HTERT RPE-1 (cell line): ENCODE data around the gene AKAP13.

Experiments
- in situ Hi-C: fragments of 300-500 bp; cut with MboI; formaldehyde crosslinking; loops from 4 replicates; pipeline ENCODE4 v1.14.3; 2020; ENCODE audit warnings: low sequenced_read_pairs

Gene AKAP13

DNA sequence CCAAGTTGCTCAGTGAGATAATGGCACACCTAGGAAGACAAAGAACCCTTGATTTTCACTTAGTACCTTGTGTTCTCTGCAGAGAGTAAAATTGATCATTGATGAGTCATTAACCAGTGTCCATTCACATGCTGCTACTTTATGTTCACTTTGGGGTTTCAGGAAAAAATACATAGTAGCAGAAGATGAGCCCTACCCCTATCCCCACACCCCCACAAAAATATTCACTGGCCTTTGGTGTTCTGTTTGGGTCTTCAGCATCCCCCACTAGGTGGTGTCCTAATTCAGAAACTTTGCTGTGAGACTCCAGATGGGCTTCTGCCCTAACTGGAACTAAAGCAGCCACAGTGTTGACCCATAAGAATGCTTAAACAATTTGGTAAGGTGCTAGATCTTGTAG, 235.5 kb downstream of the AKAP13 start:
- in situ Hi-C loops = no loop called here

DNA sequence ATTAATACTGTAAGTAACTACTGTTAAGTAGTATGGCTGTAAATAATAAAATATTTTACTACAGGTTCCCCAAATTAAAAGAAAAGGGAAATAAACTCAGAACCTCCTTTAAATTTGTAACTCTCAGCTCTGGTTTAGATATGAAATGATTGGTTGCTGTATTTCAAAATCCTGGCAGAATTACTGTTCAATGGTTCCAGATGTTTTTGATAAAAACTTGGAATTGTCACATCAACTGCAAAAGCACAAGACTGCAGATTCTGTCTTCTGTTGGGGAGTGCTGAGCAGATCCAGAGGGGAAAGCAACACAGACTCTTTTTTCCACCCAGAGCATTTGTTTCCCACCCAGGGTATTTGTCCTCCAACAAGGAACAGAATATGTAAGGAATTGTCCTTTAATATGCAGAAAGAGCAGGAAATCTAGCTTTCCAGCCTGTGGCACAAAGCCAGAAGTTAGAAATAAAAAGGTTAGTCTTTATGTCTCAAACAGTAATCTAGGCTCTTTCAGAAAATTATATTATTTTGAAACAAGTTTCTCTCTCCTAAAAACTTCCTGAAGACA, 236.2 kb downstream of the AKAP13 start:
- in situ Hi-C loops = no loop called here

DNA sequence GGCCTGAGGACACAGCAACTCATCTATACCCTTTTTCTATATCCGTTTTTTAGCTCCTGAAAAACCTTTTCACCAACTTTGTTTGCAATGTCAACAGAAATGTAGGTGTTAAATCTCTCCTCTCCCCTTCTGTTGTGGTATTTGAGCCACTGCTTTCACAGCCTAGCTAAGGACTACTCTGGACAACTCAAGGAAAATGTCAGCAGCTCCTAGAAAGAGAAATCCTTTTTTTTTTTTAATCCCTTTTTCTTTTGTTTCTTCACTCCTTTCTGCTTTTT, 237.8 kb downstream of the AKAP13 start:
- in situ Hi-C loops = no loop called here

DNA sequence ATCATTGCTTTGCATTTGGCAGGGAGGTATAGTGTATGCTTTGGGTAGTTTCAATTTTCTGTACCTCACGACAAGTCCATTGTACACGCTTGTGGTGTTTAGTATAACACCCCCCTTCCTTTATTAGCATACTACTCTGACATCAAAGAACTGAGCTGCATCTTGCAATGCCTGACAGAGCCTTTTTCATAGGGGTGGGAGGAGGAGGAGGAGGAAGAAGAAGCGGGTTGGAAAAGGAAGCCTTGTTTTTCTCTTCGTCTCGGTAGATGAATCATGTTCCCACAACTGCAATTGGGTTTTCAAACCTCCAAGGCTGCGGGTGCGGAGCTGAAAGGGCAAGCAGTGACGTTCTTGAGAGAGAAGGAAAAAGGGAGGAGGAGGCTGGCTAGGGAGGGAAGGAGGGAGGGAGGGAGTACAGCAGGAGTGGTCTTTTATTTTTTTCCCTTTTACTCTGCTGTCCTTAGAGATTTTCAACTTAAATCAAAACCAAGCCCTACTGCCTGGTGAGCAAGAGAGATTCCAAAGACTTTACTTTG, 238.6 kb downstream of the AKAP13 start:
- in situ Hi-C loops = no loop called here

DNA sequence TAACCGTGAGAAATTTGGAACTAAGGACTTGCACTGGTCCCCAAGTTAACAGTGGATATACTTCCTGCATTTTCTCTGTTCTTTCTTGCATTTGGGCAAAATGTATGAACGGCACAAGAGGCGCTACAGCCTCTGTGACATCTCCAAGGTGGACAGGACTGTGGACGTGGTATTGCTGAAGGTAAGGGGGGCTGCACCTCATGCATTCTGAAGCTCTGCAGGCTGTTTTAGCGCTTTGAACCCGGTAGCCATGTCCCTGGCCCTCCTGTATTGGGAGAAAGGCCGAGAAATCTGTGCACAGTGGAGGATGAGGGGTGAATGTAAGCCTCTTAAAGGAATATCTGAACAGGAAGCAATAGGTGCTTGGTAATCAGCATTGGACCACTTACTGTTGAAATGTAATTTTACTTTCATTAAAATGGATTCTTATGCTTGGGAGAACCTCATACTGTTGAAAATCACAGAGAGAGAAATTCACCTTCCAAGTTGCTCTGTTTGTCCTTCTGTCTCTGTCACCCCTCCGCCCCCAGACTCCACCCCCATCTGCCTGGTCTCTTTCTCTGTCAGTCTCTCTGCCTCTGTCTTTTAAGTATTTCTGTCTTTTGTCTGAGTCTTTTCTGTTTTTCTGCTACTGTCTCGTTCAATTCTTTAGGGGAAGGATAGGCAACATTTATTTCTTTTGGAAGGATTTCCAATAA, 239.7 kb downstream of the AKAP13 start:
- in situ Hi-C loops = no loop called here

DNA sequence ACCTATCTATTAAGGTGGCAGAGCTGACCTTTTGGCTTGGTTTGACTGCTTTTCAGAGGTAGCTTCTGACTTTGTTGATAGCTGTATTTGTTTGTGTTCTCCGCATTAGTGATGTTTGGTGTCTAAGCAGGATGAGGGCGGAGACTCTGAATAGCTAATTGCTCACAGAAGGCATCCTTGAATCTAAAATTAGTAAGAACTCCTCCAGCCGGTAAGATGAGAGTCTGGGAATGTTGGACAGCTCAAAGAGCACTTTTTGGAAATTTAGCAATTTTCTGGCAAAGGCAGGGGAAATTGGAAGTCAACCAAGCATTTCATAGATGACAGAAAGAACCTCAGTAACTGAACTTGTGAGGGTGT, 240.3 kb downstream of the AKAP13 start:
- in situ Hi-C loops = no loop called here

DNA sequence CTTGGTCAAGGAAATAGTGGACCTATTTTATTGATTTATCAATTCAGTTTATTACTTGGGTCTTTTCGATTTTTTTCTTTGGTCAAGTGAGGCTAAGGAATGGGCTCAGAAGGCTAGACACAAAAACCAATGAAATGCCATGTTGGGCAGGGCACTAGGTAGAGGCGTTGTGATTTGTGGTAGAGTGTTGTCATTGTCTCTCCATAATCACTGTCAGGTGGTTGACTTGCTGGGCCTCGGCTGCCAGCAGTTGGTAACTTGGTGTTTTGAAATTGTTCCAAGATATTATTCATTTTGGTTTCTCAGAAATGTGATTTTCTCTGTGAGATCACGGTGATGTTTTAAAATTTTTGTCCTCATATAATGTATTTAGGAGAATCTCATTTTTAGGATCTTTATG, 240.7 kb downstream of the AKAP13 start:
- in situ Hi-C loops = no loop called here

DNA sequence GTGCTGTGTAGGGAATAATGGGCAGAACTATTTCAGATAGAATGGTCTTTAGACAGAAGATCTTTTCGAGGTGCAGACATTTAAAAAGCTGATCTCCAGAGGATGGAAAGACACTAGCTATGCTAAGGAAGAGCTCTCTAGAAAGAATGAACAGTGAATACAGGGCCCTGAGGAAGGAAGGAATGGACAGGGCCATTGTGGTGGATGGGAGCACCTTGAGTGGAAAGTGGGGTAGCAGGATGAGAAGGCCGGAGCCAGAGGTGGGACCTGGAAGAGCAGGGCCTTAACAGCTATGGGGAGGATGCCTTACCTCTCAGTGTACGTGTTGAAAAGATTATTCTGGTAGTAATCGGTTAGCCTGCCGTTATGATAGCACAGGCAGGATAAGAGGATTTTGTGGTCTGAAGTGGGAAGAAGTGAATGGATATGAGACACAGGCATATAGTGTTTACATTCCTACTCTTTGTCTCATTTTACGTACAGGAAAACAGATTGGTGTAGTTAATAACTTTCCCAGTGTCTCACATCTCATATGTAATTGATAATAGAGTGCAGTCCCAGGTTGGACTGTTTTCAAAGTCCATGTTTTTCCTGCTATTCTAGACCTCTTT, 241.9 kb downstream of the AKAP13 start:
- in situ Hi-C loops = no loop called here

DNA sequence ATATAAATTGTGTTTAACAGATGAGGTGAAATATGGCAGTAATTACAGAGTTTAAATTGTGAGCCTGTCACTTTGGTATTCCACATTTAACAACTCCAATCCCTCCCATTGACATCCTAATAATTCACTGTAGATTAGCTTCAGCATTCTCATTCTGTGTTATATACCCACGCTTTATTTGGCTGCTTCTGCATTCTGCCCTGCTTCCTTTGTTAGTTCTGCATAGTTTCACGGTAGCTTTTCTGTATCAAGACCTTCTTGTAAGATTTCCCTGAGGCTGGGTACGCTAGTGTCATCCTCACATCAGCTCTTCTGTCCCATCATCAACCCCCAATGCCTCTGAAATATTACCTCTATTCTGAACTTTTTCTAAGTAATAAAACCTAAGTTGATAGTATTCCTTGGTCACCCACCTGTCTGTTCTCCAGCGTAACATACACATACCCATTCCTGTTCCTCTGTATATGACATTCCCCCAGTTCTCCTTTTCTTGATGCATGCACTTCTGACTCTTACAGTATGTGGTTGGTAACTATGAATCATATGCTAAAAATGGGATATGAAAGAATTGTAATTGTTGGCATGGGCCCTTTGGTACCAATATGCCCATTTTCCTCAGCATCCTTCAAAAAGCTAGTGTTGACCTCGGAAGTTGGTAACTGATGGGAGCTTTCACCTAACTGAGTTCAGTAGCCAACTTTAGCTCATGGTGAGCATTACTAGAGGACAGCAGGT, 243.1 kb downstream of the AKAP13 start:
- in situ Hi-C loops = no loop called here

DNA sequence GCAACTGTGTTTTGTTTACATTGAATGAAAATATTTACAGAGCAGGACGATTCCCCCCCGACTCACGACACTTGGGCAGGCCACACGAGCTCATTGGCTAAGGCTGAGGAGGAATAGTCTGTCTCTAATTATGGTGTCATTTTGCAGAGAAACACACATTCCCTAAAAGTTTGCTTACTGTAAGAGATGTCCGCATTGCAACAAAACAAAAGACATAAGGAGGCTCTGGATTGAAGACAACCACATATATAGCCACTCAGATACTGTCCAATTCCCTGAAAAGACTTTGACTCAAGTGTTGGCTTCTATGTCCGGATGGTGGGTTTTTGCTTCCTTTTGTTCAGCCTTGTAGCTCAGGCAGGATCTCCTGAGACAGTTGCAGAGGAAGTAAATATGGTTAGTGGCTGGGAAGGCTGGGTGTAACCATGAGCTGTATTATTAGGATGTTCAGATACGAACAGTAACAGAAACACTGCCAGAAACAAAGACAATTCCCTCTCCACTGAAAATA, 243.9 kb downstream of the AKAP13 start:
- in situ Hi-C loops = no loop called here

DNA sequence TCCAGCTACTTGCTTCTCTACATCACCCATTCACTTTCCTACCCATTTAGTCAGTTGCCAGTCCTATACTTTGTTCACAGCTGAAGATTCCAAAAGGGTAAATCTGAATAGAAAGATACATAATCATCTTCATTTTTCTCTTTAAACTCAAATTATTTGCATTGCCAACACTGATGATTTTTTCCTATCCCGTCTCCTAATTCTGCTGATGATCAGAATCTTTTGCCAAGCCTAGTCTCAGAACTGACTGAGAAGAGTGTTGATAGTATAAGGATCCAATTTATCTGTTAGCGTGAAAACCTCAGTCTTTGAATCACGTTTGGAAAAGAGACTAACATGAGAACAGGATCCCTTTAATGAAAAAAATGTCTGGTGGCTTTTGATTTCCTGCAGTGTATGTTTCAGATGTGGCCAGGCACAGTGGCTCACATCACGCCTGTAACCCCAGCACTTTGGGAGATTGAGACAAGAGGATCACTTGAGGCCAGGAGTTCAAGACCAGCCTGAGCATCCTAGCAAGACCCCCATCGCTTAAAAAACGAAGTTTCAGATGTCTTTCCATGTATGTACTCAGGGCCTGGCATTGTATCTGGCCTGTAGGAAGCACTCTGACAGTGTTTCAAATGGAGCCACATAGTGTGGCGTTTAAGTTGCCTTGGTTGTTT, 244.9 kb downstream of the AKAP13 start:
- in situ Hi-C loops = no loop called here

DNA sequence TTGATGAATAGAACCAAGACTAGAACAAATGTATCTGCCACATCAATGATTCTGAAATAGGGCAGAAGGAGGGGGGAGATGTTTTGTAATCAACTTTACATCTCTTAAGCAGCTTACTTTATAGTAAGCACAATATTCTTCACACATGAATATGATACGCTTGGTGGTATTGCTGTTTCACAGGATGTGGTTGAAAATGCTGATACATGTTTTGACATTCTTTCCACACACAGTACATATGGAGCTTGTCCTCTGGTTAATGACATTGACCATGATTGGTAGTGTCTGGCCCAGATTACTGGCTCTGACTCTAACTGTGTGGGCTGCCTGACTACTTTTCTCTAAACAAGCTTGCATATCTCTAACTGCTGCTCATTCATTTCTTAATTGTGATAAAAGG, 245.5 kb downstream of the AKAP13 start:
- in situ Hi-C loops = no loop called here

DNA sequence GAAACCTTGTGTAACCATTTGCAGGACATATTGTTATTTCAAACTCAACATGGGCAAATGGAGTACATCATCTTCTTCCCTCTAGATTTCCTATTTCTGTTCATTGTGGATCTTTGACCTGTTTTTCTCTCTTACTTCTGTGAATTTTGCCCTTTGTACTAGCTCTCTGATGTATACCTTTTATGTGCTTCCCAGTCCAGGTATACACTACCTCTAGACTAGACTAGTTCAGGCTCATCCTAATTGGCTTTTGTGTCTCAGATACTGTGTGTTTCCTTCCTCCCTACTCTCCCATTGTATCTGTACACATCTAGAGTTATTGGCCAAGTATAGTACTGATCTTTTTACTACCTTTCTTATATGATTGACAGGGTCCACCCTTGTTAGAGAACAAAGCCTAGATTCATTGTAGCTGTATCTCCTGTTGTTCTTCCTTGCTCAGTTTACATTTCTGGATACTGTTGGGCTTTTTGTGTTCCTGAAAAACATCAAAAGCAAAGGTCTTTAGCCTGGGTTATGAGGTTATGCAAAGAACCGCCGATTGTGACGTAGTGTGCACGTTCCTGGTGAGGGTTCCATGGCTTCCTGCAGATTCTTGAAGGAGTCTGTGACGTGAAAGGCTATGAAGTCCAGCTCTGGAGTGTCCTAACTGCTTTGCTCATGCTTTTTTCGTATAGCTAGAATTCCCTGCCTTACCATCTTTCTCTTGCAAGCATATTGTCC, 247.0 kb downstream of the AKAP13 start:
- in situ Hi-C loops = no loop called here

DNA sequence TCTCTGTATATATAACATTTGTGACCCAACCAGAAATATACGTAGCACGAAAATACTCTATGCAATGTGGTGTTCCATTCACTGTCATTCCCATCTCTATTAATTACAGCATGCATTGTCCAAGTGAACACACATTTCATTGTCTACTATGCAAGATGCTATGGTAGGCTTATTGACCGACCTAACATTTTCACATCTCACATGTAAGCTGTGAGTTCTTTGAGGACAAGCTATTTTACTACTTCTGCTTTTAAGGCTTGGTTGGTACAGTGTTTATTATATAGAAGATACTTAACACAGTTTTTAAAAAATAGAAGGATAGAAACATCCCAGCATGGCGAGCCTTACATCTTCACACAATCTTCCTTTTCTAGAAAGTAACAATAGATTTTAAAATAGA, 249.9 kb downstream of the AKAP13 start:
- in situ Hi-C loops = no loop called here

DNA sequence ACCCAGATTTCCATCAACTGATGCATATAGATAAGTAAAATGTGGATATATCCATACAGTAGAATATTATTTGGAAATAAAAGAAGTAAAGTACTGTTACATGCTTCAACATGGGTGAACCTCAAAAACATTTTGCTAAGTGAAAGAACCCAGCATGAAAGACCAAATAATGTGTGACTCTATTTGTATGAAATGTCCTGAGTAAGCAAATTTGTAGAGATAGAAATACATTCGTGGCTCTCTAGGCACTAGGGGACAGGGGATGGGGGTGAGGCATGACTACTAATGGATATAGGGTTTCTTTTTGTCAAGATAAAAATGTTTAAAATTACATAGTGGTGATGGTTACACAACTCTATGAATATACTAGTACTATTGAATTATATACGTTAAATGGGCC, 250.6 kb downstream of the AKAP13 start:
- in situ Hi-C loops = no loop called here

DNA sequence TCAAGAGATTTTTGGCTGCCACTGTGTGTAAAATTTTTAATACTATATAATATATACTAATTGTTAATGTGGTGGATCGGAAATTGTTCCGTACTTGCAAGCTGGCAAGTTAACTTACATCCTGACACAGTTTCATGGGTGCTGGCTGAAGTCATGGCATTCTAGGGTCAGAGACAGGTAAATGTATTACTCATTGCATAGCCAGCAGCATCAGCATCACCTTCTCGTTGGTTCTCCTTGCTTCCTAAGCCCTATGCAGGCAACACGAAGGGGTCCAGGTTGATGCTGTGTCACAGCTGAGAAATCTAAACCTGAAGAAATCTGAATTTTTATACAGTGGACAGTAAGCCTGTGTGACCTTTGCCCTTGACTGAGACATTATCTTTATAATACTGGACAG, 251.6 kb downstream of the AKAP13 start:
- in situ Hi-C loops = no loop called here

DNA sequence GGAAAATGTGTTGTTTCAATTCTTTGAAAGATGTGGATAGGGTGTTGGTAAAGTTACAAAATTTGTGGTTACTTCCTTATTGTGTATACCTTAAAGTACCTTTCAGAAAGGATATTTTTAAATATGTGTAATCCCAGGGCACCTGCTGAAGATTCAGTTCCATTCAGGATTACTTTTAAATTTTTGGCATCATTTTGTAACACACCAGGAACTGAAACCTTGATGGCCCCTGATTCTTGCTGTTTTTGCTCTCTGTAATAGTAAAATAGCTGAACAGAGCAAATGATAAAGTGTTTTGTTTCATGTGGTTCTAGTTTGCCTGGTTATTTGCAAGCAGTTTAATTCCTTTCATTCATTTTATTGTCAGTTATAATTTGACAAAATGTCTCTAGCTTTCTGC, 253.5 kb downstream of the AKAP13 start:
- in situ Hi-C loops = no loop called here

DNA sequence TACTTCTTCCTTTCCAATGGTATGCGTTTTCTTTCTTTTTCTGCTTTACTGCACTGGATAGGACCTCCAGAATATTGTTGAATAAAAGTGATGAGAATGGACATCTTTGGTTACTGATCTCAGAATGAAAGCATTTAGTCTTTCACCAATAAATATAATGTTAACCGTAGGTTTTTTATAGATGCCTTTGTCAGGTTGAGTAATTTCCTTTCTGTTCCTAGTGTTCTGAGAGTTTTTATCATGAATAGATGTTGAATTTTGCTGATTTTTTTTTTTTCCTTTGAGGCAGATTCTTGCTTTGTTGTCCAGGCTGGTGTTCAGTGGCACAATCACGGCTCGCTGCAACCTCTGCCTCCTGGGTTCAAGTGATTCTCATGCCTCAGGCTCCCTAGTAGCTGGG, 255.9 kb downstream of the AKAP13 start:
- in situ Hi-C loops = no loop called here

DNA sequence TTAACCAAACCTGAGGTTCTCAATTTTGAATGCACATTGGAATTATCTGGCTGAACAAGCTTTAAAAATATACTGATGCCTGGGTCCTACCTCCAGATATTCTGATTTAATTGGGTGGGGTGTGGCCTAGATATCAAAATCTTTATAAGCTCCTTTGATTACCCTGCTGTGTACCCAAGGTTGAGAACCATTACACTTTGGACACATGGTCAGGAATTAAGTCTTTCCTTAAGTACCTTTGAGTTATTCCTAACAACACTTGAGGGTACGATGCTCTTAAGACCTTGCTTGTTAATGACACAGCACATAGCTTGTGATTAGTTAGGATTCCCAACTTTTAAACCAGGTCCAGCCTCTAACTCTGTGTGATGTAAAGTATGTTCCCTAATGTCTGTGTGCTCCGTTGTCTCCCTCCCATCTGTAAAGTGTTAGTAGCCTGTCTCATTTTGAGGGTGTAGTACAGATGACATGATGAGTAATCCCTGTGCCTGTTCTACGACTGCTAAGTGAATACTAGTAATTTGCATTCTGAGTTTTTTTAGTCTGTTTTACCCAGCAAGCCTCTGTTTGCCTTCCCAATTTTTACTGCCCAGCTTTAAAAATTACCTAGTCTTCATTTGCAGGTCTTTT, 259.5 kb downstream of the AKAP13 start:
- in situ Hi-C loops = no loop called here

DNA sequence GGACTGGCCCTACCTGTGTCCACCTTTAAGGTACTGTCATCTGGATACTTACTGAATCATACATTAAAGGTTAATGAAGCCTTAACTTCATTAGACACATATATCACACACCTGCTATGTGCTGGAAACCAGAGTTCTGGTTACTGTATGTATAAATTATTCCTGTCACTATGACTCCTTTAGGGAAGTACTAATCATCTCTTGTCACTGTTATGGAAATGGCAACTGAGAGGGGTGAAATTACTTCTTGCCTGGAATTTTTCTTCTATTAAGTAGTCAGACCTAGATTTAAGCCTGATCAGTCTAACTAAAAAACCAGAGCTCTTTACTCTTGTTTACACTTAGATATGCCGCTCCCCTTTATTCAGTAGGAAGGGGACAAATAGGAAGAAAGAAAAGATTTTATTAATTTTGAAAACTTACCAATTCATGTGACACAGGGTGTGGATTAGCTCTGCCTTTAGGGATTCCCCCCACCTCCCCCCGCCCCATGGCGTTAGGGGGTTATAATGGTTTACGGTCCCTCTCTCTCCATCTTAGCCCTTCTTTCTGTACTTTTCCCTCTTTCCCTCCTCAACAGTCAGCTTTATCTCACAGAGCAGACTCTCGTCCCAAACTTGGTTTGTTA, 261.8 kb downstream of the AKAP13 start:
- in situ Hi-C loops = no loop called here
